AG08395 (cell line): Measurements from ENCODE around the gene MORF4L1.
"Not testable (repeated sequence)": the region's sequence is repeated elsewhere in the genome, so short reads cannot be mapped to it uniquely, and the experiment has no call there.

Source experiments
- DNase-seq: peaks from one replicate; pipeline ENCODE4 v3.0.0; 2012; ENCODE audit warnings: mixed read lengths, low spot score

Gene MORF4L1

DNA sequence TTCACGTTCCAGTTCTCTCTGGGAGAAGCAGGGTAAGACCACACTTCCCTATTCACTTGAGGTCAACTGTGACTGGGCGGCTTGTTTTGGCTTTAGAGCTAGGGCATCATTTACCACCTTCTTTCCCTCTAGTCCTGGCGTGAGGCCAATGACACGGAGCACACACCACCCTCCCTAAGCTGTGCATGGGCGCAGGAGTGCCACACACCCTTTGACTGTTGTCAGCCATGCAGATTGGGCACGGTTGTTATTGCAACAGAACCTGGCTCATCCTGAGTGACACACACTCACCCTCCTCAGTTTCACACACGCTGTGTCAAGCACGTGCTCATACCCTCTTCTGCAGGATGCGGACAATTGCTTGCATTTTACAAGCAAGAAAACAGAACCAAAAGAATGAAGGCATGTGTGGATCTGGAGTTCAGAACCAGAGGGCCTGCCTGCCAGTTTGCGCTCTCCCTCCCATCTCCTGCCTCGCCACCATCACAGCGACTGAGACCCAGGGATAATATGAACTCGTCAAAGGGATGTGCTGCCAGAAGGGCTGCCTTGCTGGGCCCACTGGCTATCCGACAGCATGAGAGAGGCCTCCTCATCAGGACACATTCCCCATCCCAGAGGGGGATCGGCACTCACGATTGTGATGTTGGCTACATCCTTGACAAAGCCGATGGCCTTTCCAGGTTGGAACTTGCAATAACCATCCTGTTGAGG is 54.5 kb downstream of the MORF4L1 start:
- DNase-seq, result no peak

DNA sequence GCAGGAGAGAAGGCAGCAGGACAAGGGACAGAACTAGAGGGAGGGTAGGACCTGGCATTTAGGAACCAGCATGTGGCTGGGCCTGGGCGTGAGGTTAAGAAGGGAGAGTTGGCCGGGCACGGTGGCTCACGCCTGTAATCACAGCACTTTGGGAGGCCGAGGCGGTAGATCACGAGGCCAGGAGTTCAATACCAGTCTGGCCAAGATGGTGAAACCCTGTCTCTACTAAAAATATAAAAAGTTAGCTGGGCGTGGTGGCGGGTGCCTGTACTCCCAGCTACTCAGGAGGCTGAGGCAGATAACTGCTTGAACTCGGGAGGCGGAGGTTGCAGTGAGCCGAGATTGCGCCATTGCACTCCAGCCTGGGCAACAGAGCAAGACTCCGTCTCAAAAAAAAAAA is 55.5 kb downstream of the MORF4L1 start:
- not testable (repeated sequence) for DNase-seq

GRCh38 chr15:78928616-78929093 is 56.0 kb downstream of the MORF4L1 start:
- DNase-seq, result no peak

DNA sequence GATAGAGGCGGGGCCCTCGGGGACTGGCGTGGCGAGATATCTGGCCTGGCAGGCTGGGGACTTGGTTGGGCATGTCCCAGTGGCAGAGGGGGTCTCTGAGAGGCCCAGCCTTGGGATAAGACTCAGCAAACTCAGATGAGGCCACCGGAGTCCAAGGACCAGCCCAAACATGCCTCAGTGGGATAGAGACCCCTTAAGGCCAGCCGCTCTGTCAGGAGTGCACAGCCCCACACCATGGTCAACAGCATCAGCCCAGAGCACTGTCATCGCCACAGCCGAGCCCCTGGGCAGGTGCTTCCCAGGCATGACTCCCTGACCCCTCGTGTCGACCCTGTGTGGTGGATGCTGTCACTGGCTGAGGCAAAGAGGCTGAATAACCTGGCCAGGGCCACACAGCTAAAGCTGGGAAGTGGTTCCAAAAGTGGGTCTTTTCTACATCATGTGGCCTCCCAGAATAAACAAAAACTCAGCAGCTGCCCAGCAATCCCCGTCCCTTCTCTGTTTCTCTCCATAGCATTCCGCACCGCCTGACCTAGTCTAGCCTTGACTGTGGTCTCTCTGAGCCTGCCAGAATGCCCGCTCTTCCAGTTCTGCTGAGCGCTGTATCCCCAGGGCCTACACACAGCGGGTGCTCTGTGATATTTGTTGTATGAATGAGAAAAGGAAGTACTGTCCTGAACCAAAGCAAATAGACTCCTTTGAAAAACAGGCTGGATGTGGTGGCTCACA is 57.0 kb downstream of the MORF4L1 start:
- DNase-seq, result no peak

- peak; percentile 95 for DNase-seq
These were observed 58.1 kb downstream of the MORF4L1 start for GRCh38 chr15:78930577-78931388.

- DNase-seq, result no peak
These were observed 59.0 kb downstream of the MORF4L1 start for GRCh38 chr15:78931439-78932257.

DNA sequence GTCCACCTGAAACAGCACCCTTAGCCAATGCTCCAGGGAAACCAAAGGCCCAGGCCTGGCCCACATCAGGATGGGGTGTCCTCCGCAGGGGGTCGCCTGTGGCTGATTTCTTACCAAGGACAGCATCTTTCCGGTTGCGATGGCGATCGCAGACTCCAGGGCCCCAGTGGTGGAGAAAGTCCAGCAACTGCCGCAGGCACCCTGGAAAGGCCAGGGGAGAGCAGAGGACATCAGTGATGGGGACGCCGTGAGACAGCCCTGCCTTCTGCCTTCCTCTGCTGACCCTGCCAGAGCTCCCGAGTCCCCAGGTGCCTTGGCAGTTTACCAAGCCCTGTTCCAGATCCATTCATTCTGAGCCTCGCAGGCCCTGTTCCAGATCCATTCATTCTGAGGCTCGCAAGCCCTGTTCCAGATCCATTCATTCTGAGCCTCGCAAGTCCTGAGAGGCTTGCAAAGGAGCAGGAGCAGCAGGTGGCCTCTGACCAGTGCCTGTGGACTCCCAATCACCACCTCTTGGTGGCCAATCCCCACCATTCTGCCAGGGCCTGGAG is 59.6 kb downstream of the MORF4L1 start:
- no peak for DNase-seq

- no peak for DNase-seq
These were observed 60.6 kb downstream of the MORF4L1 start for GRCh38 chr15:78933187-78933822.

DNA sequence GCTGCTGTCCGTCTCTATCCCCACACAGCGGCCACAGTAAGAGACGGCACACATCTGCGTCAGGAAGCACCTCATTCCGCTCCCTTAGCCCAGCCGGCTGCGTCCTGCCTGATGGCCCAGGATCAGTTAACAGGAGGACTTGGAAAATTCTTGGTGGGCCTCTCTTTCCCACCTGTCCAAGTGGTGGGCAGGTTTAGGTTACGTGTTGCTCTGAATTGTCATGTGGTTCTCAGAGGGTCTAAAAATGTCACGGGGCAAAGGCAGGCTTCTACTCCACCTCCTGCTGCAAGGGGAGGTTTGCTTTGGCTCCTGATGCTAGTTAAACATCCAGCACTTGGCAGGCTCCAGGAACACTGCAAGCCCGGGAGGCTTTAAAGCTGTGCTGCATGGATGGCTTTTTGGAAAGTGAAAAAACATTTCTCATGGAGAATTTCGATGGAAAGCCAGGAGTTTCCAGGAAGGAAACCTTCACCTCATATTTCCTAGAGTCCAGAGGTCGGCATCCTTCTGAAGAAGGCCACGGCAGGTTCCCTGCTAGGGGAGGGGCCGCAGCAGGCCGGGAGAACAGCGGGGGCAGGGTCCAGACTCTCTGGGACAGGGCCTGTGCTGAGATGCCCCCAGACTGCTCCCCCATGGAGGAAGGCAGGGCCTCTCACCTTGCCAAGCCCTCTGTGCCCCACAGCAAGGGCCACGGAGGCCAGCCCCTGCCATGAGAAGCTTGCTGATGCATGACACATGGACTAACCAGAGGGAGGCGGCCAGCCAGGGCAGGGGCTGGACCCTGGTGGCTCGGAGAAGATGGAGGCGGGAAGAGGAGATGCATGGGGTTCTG is 61.3 kb downstream of the MORF4L1 start:
- no peak for DNase-seq

DNA sequence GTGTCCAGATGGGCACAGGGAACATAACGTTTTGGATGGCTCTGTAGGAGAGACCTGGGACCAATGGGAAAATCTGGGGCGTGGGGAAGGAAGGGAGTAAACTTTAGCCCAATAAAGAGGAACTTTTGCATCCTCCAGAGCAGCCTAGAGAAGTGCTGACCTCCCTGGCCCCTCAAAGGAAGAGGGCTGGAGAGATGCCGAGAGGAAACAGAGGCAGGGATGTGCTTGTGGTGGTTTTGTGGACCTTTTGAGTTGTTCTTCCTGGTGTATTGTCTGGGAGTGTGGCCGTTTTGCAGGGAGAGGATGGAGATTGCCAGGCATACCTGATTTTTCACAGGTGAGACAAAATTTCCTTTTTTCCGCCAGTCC is 61.9 kb downstream of the MORF4L1 start:
- DNase-seq, result no peak

DNA sequence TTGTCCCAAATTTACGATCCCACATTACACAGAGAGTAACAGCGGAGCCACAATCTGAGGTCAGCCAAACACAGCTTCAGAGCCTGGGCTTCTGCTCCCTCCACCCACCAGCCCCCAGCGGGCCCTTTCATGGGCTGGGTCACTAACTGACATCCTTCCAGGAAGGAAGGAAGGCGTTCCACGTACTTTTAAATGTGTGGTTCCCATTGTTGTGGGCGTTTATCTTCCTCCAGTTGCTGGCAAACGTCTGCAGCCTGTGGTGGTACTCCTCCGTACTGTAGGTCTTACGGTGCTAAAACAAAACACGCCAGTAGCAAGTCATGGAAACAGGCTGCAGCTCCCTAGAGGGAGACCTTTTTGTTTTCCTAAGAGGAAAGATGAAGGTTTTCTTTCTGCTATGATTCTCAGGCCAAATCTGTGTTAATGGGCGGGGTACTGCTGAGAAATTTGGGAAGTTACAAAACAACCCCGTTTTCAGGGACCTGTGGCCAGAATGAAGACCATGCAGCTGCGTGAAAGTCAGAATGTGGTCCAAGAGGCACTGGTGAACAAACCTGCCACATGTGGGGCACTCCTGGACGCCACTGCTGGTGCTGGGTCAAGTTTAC is 64.5 kb downstream of the MORF4L1 start:
- DNase-seq, result no peak

DNA sequence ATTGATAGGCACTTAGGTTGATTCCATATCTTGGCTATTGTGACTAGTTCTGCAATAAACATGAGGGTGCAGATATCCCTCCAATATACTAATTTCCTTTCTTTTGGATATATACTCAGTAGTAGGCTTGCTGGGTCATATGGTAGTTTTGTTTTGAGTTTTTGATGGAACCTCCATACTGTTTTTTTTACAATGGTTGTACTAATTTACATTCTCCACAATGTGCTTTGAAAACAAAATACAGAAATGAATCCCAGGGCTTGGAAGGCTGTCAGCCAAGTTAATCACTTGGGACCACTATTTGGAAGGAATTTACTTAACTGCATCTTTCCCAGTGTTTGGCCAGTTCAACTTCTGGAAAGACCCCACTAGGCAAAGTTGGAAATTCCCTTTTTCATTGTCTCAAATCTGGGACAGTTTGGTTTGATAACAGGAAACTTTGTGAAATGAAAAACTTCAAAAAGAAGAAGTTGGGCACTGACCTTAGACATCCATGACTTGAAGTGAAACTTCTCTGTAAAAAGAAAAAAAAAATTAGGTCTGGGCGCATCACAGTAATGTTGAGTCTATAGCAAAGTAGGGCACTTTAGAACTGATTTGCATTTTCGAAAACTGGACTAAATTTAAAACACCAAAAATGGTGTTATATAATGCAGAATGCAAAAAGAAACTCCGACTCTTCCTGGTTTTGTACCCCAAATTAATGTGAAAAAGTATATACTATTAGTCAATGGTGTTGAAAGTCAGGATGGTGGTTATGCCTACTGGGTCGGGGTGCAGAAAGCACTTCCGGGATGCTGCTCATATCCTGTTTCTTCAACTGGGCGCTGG is 66.2 kb downstream of the MORF4L1 start:
- no peak for DNase-seq

- DNase-seq, result no peak
These were observed 70.1 kb downstream of the MORF4L1 start for GRCh38 chr15:78942741-78943140.

- DNase-seq, result no peak
These were observed 71.0 kb downstream of the MORF4L1 start for GRCh38 chr15:78943692-78944091.

DNA sequence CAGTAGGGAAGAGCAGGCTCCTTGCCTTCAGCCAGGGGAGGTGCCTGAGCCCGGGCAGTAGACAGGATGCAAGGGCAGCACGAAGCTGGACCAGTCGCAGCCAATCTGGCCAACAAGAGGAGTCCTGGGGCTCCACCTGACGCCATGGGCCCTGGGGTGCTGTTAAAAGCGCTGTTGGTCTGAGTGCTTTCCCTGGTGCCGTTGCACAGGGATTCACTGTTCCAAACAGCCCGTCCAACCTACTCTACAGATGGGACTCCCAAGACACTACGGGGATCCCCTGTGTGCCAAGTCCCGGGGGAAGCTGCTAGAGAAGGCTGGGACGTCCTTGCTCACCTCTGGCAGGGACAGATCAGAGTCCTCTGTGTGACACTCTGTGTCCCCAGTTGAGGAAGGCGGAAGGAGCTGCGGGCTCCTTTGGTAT is 71.5 kb downstream of the MORF4L1 start:
- DNase-seq, result no peak

- peak; percentile 60 for DNase-seq
These were observed 72.1 kb downstream of the MORF4L1 start, which contains the start of gene CTSH for GRCh38 chr15:78944669-78945407. Gene CTSH (minus strand): TSS chr15:78945046. CDS start chr15:78944981, 65 bp downstream.

DNA sequence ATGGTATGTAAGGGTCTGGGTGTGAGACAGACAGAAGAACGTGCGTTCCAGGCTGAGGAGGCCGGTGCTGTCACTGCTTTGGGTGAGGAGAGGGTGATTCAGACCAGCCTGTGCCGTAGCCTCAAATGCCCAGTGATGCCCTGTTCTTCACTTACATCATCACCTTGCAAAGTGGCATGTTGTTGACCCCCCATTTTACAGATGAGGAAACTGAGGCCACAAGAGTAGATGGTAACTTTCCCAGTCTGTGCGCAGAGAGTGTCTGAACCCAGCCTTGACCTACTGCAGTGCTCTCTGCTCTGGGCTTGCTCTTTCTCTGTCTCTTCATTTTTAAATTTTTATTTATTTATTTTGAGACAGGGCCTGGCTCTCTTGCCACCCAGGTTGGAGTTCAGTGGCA is 73.8 kb downstream of the MORF4L1 start:
- no peak for DNase-seq

DNA sequence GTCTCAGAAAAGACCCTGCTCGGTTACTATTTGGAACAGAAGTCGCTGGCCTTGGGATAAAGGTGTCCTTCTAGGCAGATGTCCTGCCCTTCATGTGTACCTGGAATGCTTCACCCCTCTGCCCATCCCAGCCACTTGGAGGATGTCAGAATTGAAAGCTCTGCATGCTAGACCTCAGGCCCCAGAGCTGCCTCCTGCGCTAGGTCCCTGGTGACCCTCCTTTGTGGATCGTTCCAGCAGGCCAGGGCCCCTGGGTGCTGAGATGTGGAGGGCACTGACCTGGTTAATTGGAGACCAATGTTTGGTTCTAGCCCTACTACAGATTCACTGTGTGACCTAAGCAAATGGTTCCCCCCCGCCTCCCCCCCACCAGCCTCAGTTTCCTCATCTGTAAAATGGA is 74.8 kb downstream of the MORF4L1 start:
- DNase-seq, result no peak
